HEK293 (cell line): ENCODE results near the gene CTNNA2.

Source experiments
- CTCF ChIA-PET: fragments of 350-600 bp; formaldehyde crosslinking; extraction: SDS; loops from one replicate; lab custom pipeline; 2021; ENCODE audit warnings: antibody characterized with exemption; lab: Yijun Ruan, JAX
- POLR2A ChIA-PET: fragments of 300-600 bp; formaldehyde crosslinking; extraction: SDS; loops from one replicate; lab custom pipeline; 2020; ENCODE audit warnings: antibody characterized with exemption, inconsistent platforms; lab: Yijun Ruan, JAX
- H3K27ac ChIP-seq: fragments of 200-500 bp; sonication (Bioruptor generic); 2 replicates; pipeline ENCODE4 v1.5.1; 2014; ENCODE audit warnings: low read depth, low read length, control low read depth, inconsistent platforms; ENCODE audit errors: extremely low read depth
- H3K36me3 ChIP-seq, 2 experiments: fragments of 200-500 bp in 1 of 2; sonication (Bioruptor generic) in 1 of 2; 1 replicate in 1 of 2; 2 replicates in 1 of 2; pipeline ENCODE4 v1.5.1; 2014 to 2017; ENCODE audit warnings: inconsistent platforms in 2 of 2, low read length in 2 of 2; ENCODE audit not compliant: control insufficient read depth in 2 of 2, insufficient read depth in 1 of 2
- H3K4me1 ChIP-seq: fragments of 200-500 bp; sonication (Bioruptor generic); 2 replicates; pipeline ENCODE4 v1.5.1; 2014; ENCODE audit warnings: mild to moderate bottlenecking, low read length, inconsistent platforms; ENCODE audit not compliant: control insufficient read depth, insufficient read depth
- H3K4me3 ChIP-seq: 2 replicates; pipeline ENCODE4 v1.5.1; 2011; ENCODE audit warnings: low read depth, mild to moderate bottlenecking, control low read depth, low read length, moderate library complexity
- H3K9me3 ChIP-seq: fragments of 200-500 bp; sonication (Bioruptor generic); 2 replicates; pipeline ENCODE4 v1.5.1; 2014; ENCODE audit warnings: low read depth, low read length, inconsistent platforms; ENCODE audit not compliant: control insufficient read depth, insufficient read depth
- GLI2 ChIP-seq: fragments of 450-650 bp; formaldehyde crosslinking; IDR thresholded peaks from 2 replicates; pipeline ENCODE4; 2017; ENCODE audit warnings: missing biosample characterization, missing genetic modification characterization, low read depth, borderline replicate concordance
- PRDM1 ChIP-seq: fragments of 450-650 bp; formaldehyde crosslinking; IDR thresholded peaks from 2 replicates; pipeline ENCODE4; 2016; ENCODE audit warnings: missing biosample characterization, missing genetic modification characterization
- ZBTB17 ChIP-seq: fragments of 450-650 bp; formaldehyde crosslinking; IDR thresholded peaks from 2 replicates; pipeline ENCODE4 v1.5.1; 2016; ENCODE audit warnings: missing biosample characterization, missing genetic modification characterization
- ZBTB8A ChIP-seq: fragments of 450-650 bp; formaldehyde crosslinking; IDR thresholded peaks from 2 replicates; pipeline ENCODE4 v1.5.1; 2016; ENCODE audit warnings: missing biosample characterization, missing genetic modification characterization
- ZFP69B ChIP-seq: fragments of 450-650 bp; formaldehyde crosslinking; IDR thresholded peaks from 2 replicates; pipeline ENCODE4 v1.5.1; 2016; ENCODE audit warnings: missing biosample characterization, missing genetic modification characterization
- ZNF10 ChIP-seq: fragments of 450-650 bp; formaldehyde crosslinking; IDR thresholded peaks from 2 replicates; pipeline ENCODE4 v1.5.1; 2017; ENCODE audit warnings: missing biosample characterization, missing genetic modification characterization
- ZNF112 ChIP-seq: fragments of 450-650 bp; formaldehyde crosslinking; IDR thresholded peaks from 2 replicates; pipeline ENCODE4 v1.5.0; 2017; ENCODE audit warnings: missing biosample characterization, missing genetic modification characterization
- ZNF16 ChIP-seq: fragments of 450-650 bp; formaldehyde crosslinking; IDR thresholded peaks from 2 replicates; pipeline ENCODE4 v1.5.1; 2016; ENCODE audit warnings: low read depth, missing biosample characterization, missing genetic modification characterization
- ZNF221 ChIP-seq: fragments of 450-650 bp; formaldehyde crosslinking; IDR thresholded peaks from 2 replicates; pipeline ENCODE4 v1.5.1; 2017; ENCODE audit warnings: missing biosample characterization, missing genetic modification characterization, borderline replicate concordance
- ZNF23 ChIP-seq: fragments of 450-650 bp; formaldehyde crosslinking; IDR thresholded peaks from 2 replicates; pipeline ENCODE4 v1.5.1; 2016; ENCODE audit warnings: missing biosample characterization, missing genetic modification characterization, borderline replicate concordance
- ZNF248 ChIP-seq: fragments of 450-650 bp; formaldehyde crosslinking; IDR thresholded peaks from 2 replicates; pipeline ENCODE4 v1.5.1; 2017; ENCODE audit warnings: missing biosample characterization, missing genetic modification characterization
- ZNF426 ChIP-seq: fragments of 450-650 bp; formaldehyde crosslinking; IDR thresholded peaks from 2 replicates; pipeline ENCODE4 v1.5.1; 2017; ENCODE audit warnings: missing biosample characterization, missing genetic modification characterization, mild to moderate bottlenecking, inconsistent platforms, moderate library complexity
- ZNF660 ChIP-seq: fragments of 450-650 bp; IDR thresholded peaks from 2 replicates; pipeline ENCODE4 v1.5.1; 2018; ENCODE audit warnings: missing biosample characterization, mild to moderate bottlenecking, missing genetic modification characterization
- ZNF670 ChIP-seq: fragments of 450-650 bp; formaldehyde crosslinking; IDR thresholded peaks from 2 replicates; pipeline ENCODE4 v1.5.1; 2016; ENCODE audit warnings: missing biosample characterization, missing genetic modification characterization, low read depth
- ZNF785 ChIP-seq: fragments of 450-650 bp; formaldehyde crosslinking; IDR thresholded peaks from 2 replicates; pipeline ENCODE4 v1.5.1; 2016; ENCODE audit warnings: missing biosample characterization, missing genetic modification characterization
- ZSCAN30 ChIP-seq: fragments of 450-650 bp; IDR thresholded peaks from 2 replicates; pipeline ENCODE4 v1.5.1; 2018; ENCODE audit warnings: missing biosample characterization, mild to moderate bottlenecking, missing genetic modification characterization, moderate library complexity
- TF ChIP-seq, protein P1 (sequence below): fragments of 450-650 bp; formaldehyde crosslinking; IDR thresholded peaks from 2 replicates; pipeline ENCODE4 v1.5.1; 2016; ENCODE audit warnings: missing biosample characterization, missing genetic modification characterization
- TF ChIP-seq, protein P2 (sequence below): fragments of 450-650 bp; formaldehyde crosslinking; IDR thresholded peaks from 2 replicates; pipeline ENCODE4 v1.5.1; 2016; ENCODE audit warnings: missing biosample characterization, missing genetic modification characterization
- TF ChIP-seq, protein P3 (sequence below): fragments of 450-650 bp; formaldehyde crosslinking; IDR thresholded peaks from 2 replicates; pipeline ENCODE4 v1.5.1; 2017; ENCODE audit warnings: missing biosample characterization, missing genetic modification characterization
- TF ChIP-seq, protein P4 (sequence below): fragments of 450-650 bp; formaldehyde crosslinking; conservative IDR thresholded peaks from 2 replicates; pipeline ENCODE4 v1.5.1; 2016; ENCODE audit warnings: low read depth, missing biosample characterization, missing genetic modification characterization
- TF ChIP-seq, protein P5 (sequence below): fragments of 450-650 bp; formaldehyde crosslinking; IDR thresholded peaks from 2 replicates; pipeline ENCODE4 v1.5.1; 2016; ENCODE audit warnings: missing biosample characterization, missing genetic modification characterization

The CTNNA2 gene

DNA sequence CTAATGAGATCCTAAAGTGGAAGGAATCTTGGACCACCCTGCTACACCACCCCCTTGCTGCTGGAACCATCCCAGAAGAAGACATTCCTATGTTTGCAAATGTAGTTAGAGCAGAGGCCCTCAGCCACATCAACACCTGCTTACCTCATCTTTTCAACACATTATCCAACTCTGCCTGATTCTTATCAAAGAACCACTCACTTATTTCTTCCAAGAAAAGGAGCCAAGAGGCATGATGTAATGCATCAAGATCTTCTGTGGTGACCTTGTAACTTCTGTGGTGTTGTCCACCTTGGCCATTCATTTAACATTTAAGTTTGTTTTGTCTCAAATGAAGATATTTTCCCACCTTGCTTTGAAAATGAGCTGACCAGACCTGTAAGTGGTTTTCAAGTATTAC is 338.1 kb downstream of the CTNNA2 start:
- Histone ChIP-seq H3K9me3 (no peaks in the 10 kb centered on the region), H3K4me1 (no peaks in the 10 kb centered on the region), H3K4me3 (no peak overlapping the region), H3K36me3 (no peaks in the 10 kb centered on the region), H3K27ac (no peak overlapping the region)
- POLR2A ChIA-PET = no interaction called here
- TF ChIP-seq ZBTB17 (tag by site-specific recombination) (no peak), ZNF10 (tag by site-specific recombination) (no peak)
- TF ChIP-seq, protein P1, sequence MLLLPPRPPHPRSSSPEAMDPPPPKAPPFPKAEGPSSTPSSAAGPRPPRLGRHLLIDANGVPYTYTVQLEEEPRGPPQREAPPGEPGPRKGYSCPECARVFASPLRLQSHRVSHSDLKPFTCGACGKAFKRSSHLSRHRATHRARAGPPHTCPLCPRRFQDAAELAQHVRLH = no peak
- CTCF ChIA-PET = no interaction called here

DNA sequence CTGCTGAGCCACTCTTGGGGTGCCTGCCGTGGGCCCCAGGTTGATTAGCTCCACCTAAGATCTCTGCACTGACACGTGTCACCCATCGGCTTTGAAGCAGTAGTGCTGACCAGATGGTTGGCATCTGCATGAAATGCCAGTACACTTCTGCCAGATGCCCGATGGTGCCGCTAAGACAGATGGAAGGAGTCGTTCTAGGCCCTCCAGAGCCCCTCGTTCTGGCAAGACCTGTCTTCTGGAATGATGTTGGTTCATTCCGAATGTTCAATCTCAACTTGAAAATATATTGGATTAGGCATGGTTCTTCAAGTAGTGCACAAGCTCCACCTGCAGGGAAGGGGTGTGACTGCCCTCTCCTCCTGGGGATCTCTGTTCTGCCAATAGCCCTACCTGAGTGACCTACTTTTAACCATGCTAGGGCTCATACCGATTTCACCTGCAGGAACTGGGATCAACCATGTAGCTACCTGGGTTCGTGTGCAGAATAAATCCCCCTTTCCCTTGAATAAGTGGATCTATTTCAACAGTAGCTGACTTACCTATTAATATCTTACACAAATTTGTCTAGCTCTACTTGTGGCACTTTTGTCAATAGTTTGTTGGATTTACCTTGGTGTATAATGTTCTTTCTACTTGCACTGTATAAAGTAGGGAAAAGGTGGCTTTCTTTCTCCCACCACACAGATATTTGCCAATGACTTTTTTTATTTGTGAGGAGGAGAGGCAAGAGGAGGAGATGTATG is 342.6 kb downstream of the CTNNA2 start:
- H3K36me3 ChIP-seq = no peaks in the 10 kb centered on the region
- no peaks in the 10 kb centered on the region for H3K9me3 ChIP-seq
- H3K4me3 ChIP-seq = no peak overlapping the region
- ChIA-PET POLR2A (no interaction called here), CTCF (interaction anchor here (0.5 to 1.6 kb wide), 5 partner anchors 13 to 878 kb away, joined by 3 to 6 read pairs (median 4); no protein-coding TSS in a partner anchor)
- no peak for TF ChIP-seq PRDM1 (tag by site-specific recombination)
- no peak for TF ChIP-seq ZNF112 (tag by site-specific recombination)
- TF ChIP-seq ZBTB8A (tag by site-specific recombination) = no peak
- TF ChIP-seq ZNF785 = no peak
- no peak for TF ChIP-seq ZFP69B (tag by site-specific recombination)
- H3K27ac ChIP-seq = no peak overlapping the region
- H3K4me1 ChIP-seq = no peaks in the 10 kb centered on the region

DNA sequence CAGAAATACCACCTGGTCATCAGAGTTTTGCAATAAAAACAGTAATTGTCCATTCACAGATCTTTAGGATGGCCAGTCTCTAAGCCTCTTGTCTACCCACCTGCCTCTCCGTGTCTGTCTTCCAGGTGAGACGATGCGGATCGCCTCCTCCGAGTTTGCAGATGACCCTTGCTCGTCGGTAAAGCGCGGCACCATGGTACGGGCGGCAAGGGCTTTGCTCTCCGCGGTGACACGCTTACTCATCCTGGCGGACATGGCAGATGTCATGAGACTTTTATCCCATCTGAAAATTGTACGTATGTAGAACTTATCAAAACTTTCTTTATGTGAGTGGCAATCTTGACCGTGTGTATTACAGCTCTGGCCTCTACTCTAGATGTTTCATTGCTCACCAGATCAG is 345.0 kb downstream of the CTNNA2 start:
- Histone ChIP-seq H3K4me3 (no peak overlapping the region), H3K27ac (no peak overlapping the region), H3K4me1 (no peaks in the 10 kb centered on the region), H3K36me3 (no peaks in the 10 kb centered on the region), H3K9me3 (no peaks in the 10 kb centered on the region)
- ChIA-PET POLR2A (no interaction called here), CTCF (no interaction called here)
- TF ChIP-seq ZNF16 (no peak), ZNF23 (no peak), ZNF221 (tag by site-specific recombination) (no peak), ZNF426 (tag by site-specific recombination) (no peak), ZNF670 (tag by site-specific recombination) (no peak), GLI2 (tag by site-specific recombination) (no peak), ZSCAN30 (no peak), ZNF660 (tag by site-specific recombination) (no peak), ZNF248 (no peak)
- TF ChIP-seq, protein P2, sequence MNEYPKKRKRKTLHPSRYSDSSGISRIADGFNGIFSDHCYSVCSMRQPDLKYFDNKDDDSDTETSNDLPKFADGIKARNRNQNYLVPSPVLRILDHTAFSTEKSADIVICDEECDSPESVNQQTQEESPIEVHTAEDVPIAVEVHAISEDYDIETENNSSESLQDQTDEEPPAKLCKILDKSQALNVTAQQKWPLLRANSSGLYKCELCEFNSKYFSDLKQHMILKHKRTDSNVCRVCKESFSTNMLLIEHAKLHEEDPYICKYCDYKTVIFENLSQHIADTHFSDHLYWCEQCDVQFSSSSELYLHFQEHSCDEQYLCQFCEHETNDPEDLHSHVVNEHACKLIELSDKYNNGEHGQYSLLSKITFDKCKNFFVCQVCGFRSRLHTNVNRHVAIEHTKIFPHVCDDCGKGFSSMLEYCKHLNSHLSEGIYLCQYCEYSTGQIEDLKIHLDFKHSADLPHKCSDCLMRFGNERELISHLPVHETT (tag by site-specific recombination) = no peak
- TF ChIP-seq, protein P3, sequence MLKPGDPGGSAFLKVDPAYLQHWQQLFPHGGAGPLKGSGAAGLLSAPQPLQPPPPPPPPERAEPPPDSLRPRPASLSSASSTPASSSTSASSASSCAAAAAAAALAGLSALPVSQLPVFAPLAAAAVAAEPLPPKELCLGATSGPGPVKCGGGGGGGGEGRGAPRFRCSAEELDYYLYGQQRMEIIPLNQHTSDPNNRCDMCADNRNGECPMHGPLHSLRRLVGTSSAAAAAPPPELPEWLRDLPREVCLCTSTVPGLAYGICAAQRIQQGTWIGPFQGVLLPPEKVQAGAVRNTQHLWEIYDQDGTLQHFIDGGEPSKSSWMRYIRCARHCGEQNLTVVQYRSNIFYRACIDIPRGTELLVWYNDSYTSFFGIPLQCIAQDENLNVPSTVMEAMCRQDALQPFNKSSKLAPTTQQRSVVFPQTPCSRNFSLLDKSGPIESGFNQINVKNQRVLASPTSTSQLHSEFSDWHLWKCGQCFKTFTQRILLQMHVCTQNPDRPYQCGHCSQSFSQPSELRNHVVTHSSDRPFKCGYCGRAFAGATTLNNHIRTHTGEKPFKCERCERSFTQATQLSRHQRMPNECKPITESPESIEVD = no peak
- TF ChIP-seq, protein P4, sequence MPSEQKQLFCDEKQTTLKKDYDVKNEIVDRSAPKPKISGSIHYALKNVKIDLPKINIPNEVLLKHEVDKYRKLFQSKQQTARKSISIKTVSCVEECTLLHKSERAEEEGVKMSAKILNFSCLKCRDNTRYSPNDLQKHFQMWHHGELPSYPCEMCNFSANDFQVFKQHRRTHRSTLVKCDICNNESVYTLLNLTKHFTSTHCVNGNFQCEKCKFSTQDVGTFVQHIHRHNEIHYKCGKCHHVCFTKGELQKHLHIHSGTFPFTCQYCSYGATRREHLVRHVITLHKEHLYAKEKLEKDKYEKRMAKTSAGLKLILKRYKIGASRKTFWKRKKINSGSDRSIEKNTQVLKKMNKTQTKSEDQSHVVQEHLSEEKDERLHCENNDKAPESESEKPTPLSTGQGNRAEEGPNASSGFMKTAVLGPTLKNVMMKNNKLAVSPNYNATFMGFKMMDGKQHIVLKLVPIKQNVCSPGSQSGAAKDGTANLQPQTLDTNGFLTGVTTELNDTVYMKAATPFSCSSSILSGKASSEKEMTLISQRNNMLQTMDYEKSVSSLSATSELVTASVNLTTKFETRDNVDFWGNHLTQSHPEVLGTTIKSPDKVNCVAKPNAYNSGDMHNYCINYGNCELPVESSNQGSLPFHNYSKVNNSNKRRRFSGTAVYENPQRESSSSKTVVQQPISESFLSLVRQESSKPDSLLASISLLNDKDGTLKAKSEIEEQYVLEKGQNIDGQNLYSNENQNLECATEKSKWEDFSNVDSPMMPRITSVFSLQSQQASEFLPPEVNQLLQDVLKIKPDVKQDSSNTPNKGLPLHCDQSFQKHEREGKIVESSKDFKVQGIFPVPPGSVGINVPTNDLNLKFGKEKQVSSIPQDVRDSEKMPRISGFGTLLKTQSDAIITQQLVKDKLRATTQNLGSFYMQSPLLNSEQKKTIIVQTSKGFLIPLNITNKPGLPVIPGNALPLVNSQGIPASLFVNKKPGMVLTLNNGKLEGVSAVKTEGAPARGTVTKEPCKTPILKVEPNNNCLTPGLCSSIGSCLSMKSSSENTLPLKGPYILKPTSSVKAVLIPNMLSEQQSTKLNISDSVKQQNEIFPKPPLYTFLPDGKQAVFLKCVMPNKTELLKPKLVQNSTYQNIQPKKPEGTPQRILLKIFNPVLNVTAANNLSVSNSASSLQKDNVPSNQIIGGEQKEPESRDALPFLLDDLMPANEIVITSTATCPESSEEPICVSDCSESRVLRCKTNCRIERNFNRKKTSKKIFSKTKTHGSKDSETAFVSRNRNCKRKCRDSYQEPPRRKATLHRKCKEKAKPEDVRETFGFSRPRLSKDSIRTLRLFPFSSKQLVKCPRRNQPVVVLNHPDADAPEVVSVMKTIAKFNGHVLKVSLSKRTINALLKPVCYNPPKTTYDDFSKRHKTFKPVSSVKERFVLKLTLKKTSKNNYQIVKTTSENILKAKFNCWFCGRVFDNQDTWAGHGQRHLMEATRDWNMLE = no peak
- TF ChIP-seq, protein P5, sequence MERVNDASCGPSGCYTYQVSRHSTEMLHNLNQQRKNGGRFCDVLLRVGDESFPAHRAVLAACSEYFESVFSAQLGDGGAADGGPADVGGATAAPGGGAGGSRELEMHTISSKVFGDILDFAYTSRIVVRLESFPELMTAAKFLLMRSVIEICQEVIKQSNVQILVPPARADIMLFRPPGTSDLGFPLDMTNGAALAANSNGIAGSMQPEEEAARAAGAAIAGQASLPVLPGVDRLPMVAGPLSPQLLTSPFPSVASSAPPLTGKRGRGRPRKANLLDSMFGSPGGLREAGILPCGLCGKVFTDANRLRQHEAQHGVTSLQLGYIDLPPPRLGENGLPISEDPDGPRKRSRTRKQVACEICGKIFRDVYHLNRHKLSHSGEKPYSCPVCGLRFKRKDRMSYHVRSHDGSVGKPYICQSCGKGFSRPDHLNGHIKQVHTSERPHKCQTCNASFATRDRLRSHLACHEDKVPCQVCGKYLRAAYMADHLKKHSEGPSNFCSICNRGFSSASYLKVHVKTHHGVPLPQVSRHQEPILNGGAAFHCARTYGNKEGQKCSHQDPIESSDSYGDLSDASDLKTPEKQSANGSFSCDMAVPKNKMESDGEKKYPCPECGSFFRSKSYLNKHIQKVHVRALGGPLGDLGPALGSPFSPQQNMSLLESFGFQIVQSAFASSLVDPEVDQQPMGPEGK (tag by site-specific recombination) = no peak
